Measurements from ENCODE around the gene DPYSL3. TPM values are rescaled to one million over a fixed set of nuclear protein-coding genes. Genes with fewer than 3 reads are reported as not detected.

DPYSL3 gene
- total RNA-seq, 4 donors from 2014 or later: 7.4 to 42.1 (median 21.8) TPM

- peaks cover 0 to 17% (median 0%) of the 10 kb centered on the region in 3 donors for H3K36me3 ChIP-seq
- TF ChIP-seq POLR2A (IDR thresholded peaks at IDR 0.05): no peak
- no peak for TF ChIP-seq CTCF (IDR thresholded peaks at IDR 0.05)
Measured at GRCh38 chr5:147397616-147398015, 112.3 kb downstream of the DPYSL3 start.

GRCh38 chr5:147396070-147396823 lies 113.6 kb downstream of the DPYSL3 start:
- no peaks in the 10 kb centered on the region for H3K27me3 ChIP-seq
- peaks cover 0 to 17% (median 0%) of the 10 kb centered on the region in 3 donors for H3K36me3 ChIP-seq
- H3K9me3 ChIP-seq: no peaks in the 10 kb centered on the region
- peak in 1 of 3 donors; percentile 47 for DNase-seq
- no peak overlapping the region for H3K4me3 ChIP-seq
- no peak for TF ChIP-seq POLR2A (IDR thresholded peaks at IDR 0.05)
- H3K4me1 ChIP-seq: no peaks in the 10 kb centered on the region
- no peak overlapping the region for H3K27ac ChIP-seq

More at GRCh38 chr5:147397616-147398015, 112.3 kb downstream of the DPYSL3 start:
- no peaks in the 10 kb centered on the region for H3K4me1 ChIP-seq
- no peak overlapping the region for H3K4me3 ChIP-seq
- H3K9me3 ChIP-seq: no peaks in the 10 kb centered on the region
- H3K27ac ChIP-seq: no peak overlapping the region
- DNase-seq: no peak
- no peaks in the 10 kb centered on the region for H3K27me3 ChIP-seq

- no peak overlapping the region for H3K27ac ChIP-seq
- no peak for TF ChIP-seq POLR2A (IDR thresholded peaks at IDR 0.05)
- TF ChIP-seq CTCF (IDR thresholded peaks at IDR 0.05): no peak
- peaks cover 0 to 11% (median 0%) of the 10 kb centered on the region in 3 donors for H3K36me3 ChIP-seq
- no peak for DNase-seq
- no peaks in the 10 kb centered on the region for H3K4me1 ChIP-seq
- no peaks in the 10 kb centered on the region for H3K27me3 ChIP-seq
- no peak overlapping the region for H3K4me3 ChIP-seq
- H3K9me3 ChIP-seq: no peaks in the 10 kb centered on the region
Measured at GRCh38 chr5:147393874-147394672, 115.8 kb downstream of the DPYSL3 start.

- Histone ChIP-seq H3K27me3 (no peaks in the 10 kb centered on the region), H3K27ac (no peak overlapping the region), H3K4me1 (no peaks in the 10 kb centered on the region), H3K9me3 (no peaks in the 10 kb centered on the region), H3K4me3 (no peak overlapping the region), H3K36me3 (peaks cover 0 to 6% (median 0%) of the 10 kb centered on the region in 3 donors)
- TF ChIP-seq CTCF (IDR thresholded peaks at IDR 0.05) (peak in 4 of 6 experiments; percentile 30 to 58 (median 56)), POLR2A (IDR thresholded peaks at IDR 0.05) (no peak)
- DNase-seq: peak in 1 of 3 donors; percentile 53
Measured at GRCh38 chr5:147391781-147392180, 118.1 kb downstream of the DPYSL3 start.

GRCh38 chr5:147390654-147391225 lies 119.1 kb downstream of the DPYSL3 start:
- no peak for TF ChIP-seq POLR2A (IDR thresholded peaks at IDR 0.05)
- no peak for TF ChIP-seq CTCF (IDR thresholded peaks at IDR 0.05)
- Histone ChIP-seq H3K36me3 (peaks cover 0 to 3% (median 0%) of the 10 kb centered on the region in 3 donors), H3K27ac (no peak overlapping the region), H3K9me3 (no peaks in the 10 kb centered on the region), H3K4me1 (no peaks in the 10 kb centered on the region), H3K4me3 (no peak overlapping the region), H3K27me3 (no peaks in the 10 kb centered on the region)
- no peak for DNase-seq

All from Peyer's patch (tissue), 4 donors.